IMR-90 (cell line): ENCODE measurements around the gene AP3B1. TPM values are rescaled to one million over a fixed set of nuclear protein-coding genes. Genes with fewer than 3 reads are reported as not detected.

ENCODE experiments used
- ATAC-seq: fragments of 200-7000 bp; cut with Tn5 transposase; 2 replicates; pipeline ENCODE4 v1.9.1; 2020; ENCODE audit warnings: low read depth, mild to moderate bottlenecking, moderate library complexity
- BruUV-seq: library from RNA; stranded (reverse); fragments of 400-500 nt; replicated peaks from 2 replicates; lab custom pipeline; 2021; lab: Mats Ljungman, UMichigan
- CTCF ChIA-PET: fragments of 300-600 bp; formaldehyde crosslinking; extraction: SDS; loops from one replicate; lab custom pipeline; 2021; ENCODE audit warnings: antibody characterized with exemption; lab: Yijun Ruan, JAX
- POLR2A ChIA-PET: fragments of 300-600 bp; sonication (Branson Sonifier 250); formaldehyde crosslinking; loops from one replicate; lab custom pipeline; 2022; ENCODE audit warnings: antibody characterized with exemption; ENCODE audit not compliant: unreplicated experiment; lab: Charles Lee
- DNase-seq: peaks from one replicate; pipeline ENCODE4 v3.0.0; 2013
- H2AFZ ChIP-seq: replicated peaks from 2 replicates; pipeline ENCODE3; 2013; ENCODE audit warnings: low read length, mild to moderate bottlenecking; ENCODE audit not compliant: poor library complexity
- H2AK5ac ChIP-seq: 2 replicates; pipeline ENCODE4 v1.6.1; 2013; ENCODE audit warnings: low read depth, low read length, inconsistent platforms
- H2AK9ac ChIP-seq: replicated peaks from 2 replicates; pipeline ENCODE3; 2013; ENCODE audit warnings: mild to moderate bottlenecking, low read depth, low read length, moderate library complexity; ENCODE audit not compliant: poor library complexity
- H2BK120ac ChIP-seq: 2 replicates; pipeline ENCODE4 v1.6.1; 2013; ENCODE audit warnings: low read depth, low read length, inconsistent platforms
- H2BK15ac ChIP-seq: 3 replicates; pipeline ENCODE4 v1.6.1; 2013; ENCODE audit warnings: low read depth, low read length, inconsistent platforms
- H2BK20ac ChIP-seq: 2 replicates; pipeline ENCODE4 v1.6.1; 2013; ENCODE audit warnings: low read depth, mild to moderate bottlenecking, inconsistent platforms, low read length, moderate library complexity
- H2BK5ac ChIP-seq: 2 replicates; pipeline ENCODE4 v1.6.1; 2013; ENCODE audit warnings: mild to moderate bottlenecking, low read depth, low read length, inconsistent platforms; ENCODE audit not compliant: poor library complexity, severe bottlenecking
- H3K14ac ChIP-seq: replicated peaks from 2 replicates; pipeline ENCODE4 v1.6.1; 2013; ENCODE audit warnings: low read depth, low read length, inconsistent platforms
- H3K18ac ChIP-seq: 2 replicates; pipeline ENCODE4 v1.6.1; 2013; ENCODE audit warnings: low read depth, low read length, control low read depth
- H3K23ac ChIP-seq: 2 replicates; pipeline ENCODE4 v1.6.1; 2013; ENCODE audit warnings: low read depth, low read length, inconsistent platforms
- H3K27ac ChIP-seq: 2 replicates; pipeline ENCODE4 v1.5.1; 2013; ENCODE audit warnings: mild to moderate bottlenecking, control low read depth, low read length; ENCODE audit not compliant: insufficient read depth
- H3K27me3 ChIP-seq: 2 replicates; pipeline ENCODE4 v1.6.1; 2013; ENCODE audit warnings: low read length; ENCODE audit not compliant: control insufficient read depth, insufficient read depth
- H3K36me3 ChIP-seq: 2 replicates; pipeline ENCODE4 v1.6.1; 2013; ENCODE audit warnings: low read length, mixed read lengths; ENCODE audit not compliant: control insufficient read depth, insufficient read depth
- H3K4ac ChIP-seq: 2 replicates; pipeline ENCODE4 v1.6.1; 2013; ENCODE audit warnings: low read depth, low read length, inconsistent platforms
- H3K4me1 ChIP-seq: 2 replicates; pipeline ENCODE4 v1.6.1; 2013; ENCODE audit warnings: low read length, mixed read lengths; ENCODE audit not compliant: control insufficient read depth, insufficient read depth
- H3K4me2 ChIP-seq: 2 replicates; pipeline ENCODE4 v1.6.1; 2013; ENCODE audit warnings: low read depth, mild to moderate bottlenecking, control low read depth, low read length, moderate library complexity
- H3K4me3 ChIP-seq: 2 replicates; pipeline ENCODE4 v1.5.1; 2013; ENCODE audit warnings: low read depth, mild to moderate bottlenecking, control low read depth, low read length, moderate library complexity; ENCODE audit not compliant: insufficient read depth
- H3K56ac ChIP-seq: 2 replicates; pipeline ENCODE4 v1.6.1; 2013; ENCODE audit warnings: low read length, inconsistent platforms; ENCODE audit not compliant: insufficient read depth; ENCODE audit errors: extremely low read depth
- H3K79me1 ChIP-seq, 2 experiments: 2 replicates each; pipeline ENCODE4 v1.6.1; 2013; ENCODE audit warnings: low read length in 2 of 2, inconsistent platforms in 1 of 2, low read depth in 1 of 2
- H3K9ac ChIP-seq: 2 replicates; pipeline ENCODE4 v1.6.1; 2013; ENCODE audit warnings: low read depth, low read length, control low read depth
- H3K9me1 ChIP-seq: 2 replicates; pipeline ENCODE4 v1.6.1; 2013; ENCODE audit warnings: low read length, inconsistent platforms; ENCODE audit not compliant: insufficient read depth
- H3K9me3 ChIP-seq: 2 replicates; pipeline ENCODE4 v1.6.1; 2013; ENCODE audit warnings: low read length; ENCODE audit not compliant: control insufficient read depth, insufficient read depth
- H4K20me1 ChIP-seq: 2 replicates; pipeline ENCODE4 v1.6.1; 2013; ENCODE audit warnings: low read length, inconsistent platforms; ENCODE audit not compliant: insufficient read depth
- H4K5ac ChIP-seq: 2 replicates; pipeline ENCODE4 v1.6.1; 2013; ENCODE audit warnings: mild to moderate bottlenecking, low read depth, low read length, control low read depth
- H4K8ac ChIP-seq, 2 experiments: 2 replicates each; pipeline ENCODE4 v1.6.1; 2013; ENCODE audit warnings: low read depth in 2 of 2, low read length in 2 of 2, control low read depth in 1 of 2, inconsistent platforms in 1 of 2
- H4K91ac ChIP-seq: 2 replicates; pipeline ENCODE4 v1.6.1; 2013; ENCODE audit warnings: low read depth, low read length, inconsistent platforms; ENCODE audit not compliant: insufficient read depth
- BHLHE40 ChIP-seq: fragments of 150-350 bp; IDR thresholded peaks from 2 replicates; pipeline ENCODE4 v1.6.1; 2016; ENCODE audit warnings: mild to moderate bottlenecking, low read depth, low read length
- CEBPB ChIP-seq: IDR thresholded peaks from 2 replicates; pipeline ENCODE4 v1.6.1; 2012; ENCODE audit warnings: low read depth, low read length, improper control_type of control experiment
- CHD1 ChIP-seq: IDR thresholded peaks from 2 replicates; pipeline ENCODE4 v1.6.1; 2012; ENCODE audit warnings: low read depth, low read length, improper control_type of control experiment
- CTCF ChIP-seq: conservative IDR thresholded peaks from 2 replicates; pipeline ENCODE4 v1.5.1; 2012; ENCODE audit warnings: mild to moderate bottlenecking, low read depth, low read length, improper control_type of control experiment
- ELK1 ChIP-seq: fragments of 150-350 bp; IDR thresholded peaks from 2 replicates; pipeline ENCODE4 v1.6.1; 2016; ENCODE audit warnings: low read depth, mild to moderate bottlenecking, low read length, moderate library complexity, borderline replicate concordance
- FOS ChIP-seq: fragments of 150-350 bp; IDR thresholded peaks from 2 replicates; pipeline ENCODE4 v1.6.1; 2016; ENCODE audit warnings: low read depth, low read length
- MAFK ChIP-seq: IDR thresholded peaks from 2 replicates; pipeline ENCODE4 v1.6.1; 2012; ENCODE audit warnings: low read depth, low read length, improper control_type of control experiment
- MAZ ChIP-seq: IDR thresholded peaks from 2 replicates; pipeline ENCODE4 v1.6.1; 2012; ENCODE audit warnings: low read depth, mild to moderate bottlenecking, low read length, improper control_type of control experiment, moderate library complexity, borderline replicate concordance
- MXI1 ChIP-seq: IDR thresholded peaks from 2 replicates; pipeline ENCODE4 v1.6.1; 2012; ENCODE audit warnings: low read depth, mild to moderate bottlenecking, low read length, moderate library complexity, borderline replicate concordance
- NFE2L2 ChIP-seq: fragments of 150-350 bp; IDR thresholded peaks from 2 replicates; pipeline ENCODE4 v1.6.1; 2016; ENCODE audit warnings: low read depth, mild to moderate bottlenecking, low read length
- POLR2A ChIP-seq: IDR thresholded peaks from 2 replicates; pipeline ENCODE4 v1.6.1; 2012; ENCODE audit warnings: mild to moderate bottlenecking, low read depth, low read length
- RAD21 ChIP-seq: IDR thresholded peaks from 2 replicates; pipeline ENCODE4 v1.6.1; 2012; ENCODE audit warnings: low read length, improper control_type of control experiment
- RCOR1 ChIP-seq: IDR thresholded peaks from 2 replicates; pipeline ENCODE4 v1.6.1; 2012; ENCODE audit warnings: mild to moderate bottlenecking, low read length, improper control_type of control experiment; ENCODE audit not compliant: insufficient replicate concordance
- RFX5 ChIP-seq: IDR thresholded peaks from 2 replicates; pipeline ENCODE4 v1.8.0; 2012; ENCODE audit warnings: low read depth, mild to moderate bottlenecking, low read length, moderate library complexity
- SMC3 ChIP-seq: fragments of 150-350 bp; IDR thresholded peaks from 2 replicates; pipeline ENCODE4 v1.6.1; 2016; ENCODE audit warnings: low read depth, mild to moderate bottlenecking, antibody characterized with exemption, low read length, moderate library complexity
- USF2 ChIP-seq: fragments of 150-350 bp; IDR thresholded peaks from 2 replicates; pipeline ENCODE4 v1.6.1; 2017; ENCODE audit warnings: mild to moderate bottlenecking, antibody characterized with exemption, low read length, low read depth
- WGBS, 2 experiments: methylation state at CpG; one replicate each; pipeline versions ENCODE4 v1.1.5 to v1.1.7; 2013; ENCODE audit warnings: missing lambda C conversion rate in 2 of 2; ENCODE audit not compliant: insufficient read length in 1 of 2; ENCODE audit errors: extremely low coverage in 2 of 2; 5-methylcytosine and 5-hydroxymethylcytosine counted together
- dilution Hi-C: fragments of 300-500 bp; cut with HindIII; formaldehyde crosslinking; loops from one replicate; pipeline ENCODE4 v1.14.3; 2018; ENCODE audit warnings: low sequenced_read_pairs; ENCODE audit not compliant: unreplicated experiment
- in situ Hi-C: fragments of 300-500 bp; cut with MboI; formaldehyde crosslinking; loops from 3 replicates; pipeline ENCODE4 v1.14.3; 2019; ENCODE audit warnings: low sequenced_read_pairs, inconsistent platforms, mixed read lengths
- intact Hi-C: fragments of 100-400 bp; cut with micrococcal nuclease; formaldehyde crosslinking; loops from 2 replicates; pipeline ENCODE4 v1.10.0; 2022
- polyA plus RNA-seq, 3 experiments: library from polyadenylated mRNA; depleted of rRNA; stranded (reverse); fragments of >200 nt; gene quantifications; 2 replicates each; pipeline ENCODE4 v1.2.3, GENCODE V29; 2012; ENCODE audit warnings: low replicate concordance in 1 of 3
- total RNA-seq: library from RNA; depleted of rRNA; stranded (reverse); fragments of >200 nt; gene quantifications from 2 replicates; pipeline ENCODE4 v1.2.3, GENCODE V29; 2012

AP3B1 gene
- total and polyA plus RNA-seq, 2 of the 4 experiments (the other 2 are of a cell fraction), result 33.1 to 59.0 TPM

GRCh38 chr5:78016863-78017529 lies 277.5 kb downstream of the AP3B1 start:
- H3K4me3 ChIP-seq, result no peak overlapping the region
- no peak overlapping the region for H3K18ac ChIP-seq
- H2BK120ac ChIP-seq, result no peak overlapping the region
- H3K27me3 ChIP-seq, result no peaks in the 10 kb centered on the region
- H3K23ac ChIP-seq, result no peak overlapping the region
- no peak overlapping the region for H2BK5ac ChIP-seq
- H3K56ac ChIP-seq, result no peak overlapping the region
- H3K9ac ChIP-seq, result no peak overlapping the region
- no peak for ATAC-seq
- no peak overlapping the region for H2BK15ac ChIP-seq
- no peak overlapping the region for H2AFZ ChIP-seq
- H3K9me3 ChIP-seq, result no peaks in the 10 kb centered on the region
- no peak overlapping the region for H4K8ac ChIP-seq
- H4K5ac ChIP-seq, result no peak overlapping the region
- ChIA-PET CTCF (no interaction called here), POLR2A (interaction anchor here (0.6 kb wide), 1 partner anchor 250 kb away, joined by 3 read pairs; no protein-coding TSS in a partner anchor)
- H4K20me1 ChIP-seq, result no peaks in the 10 kb centered on the region
- TF ChIP-seq POLR2A (no peak), MAZ (no peak), RCOR1 (no peak), MAFK (no peak), CTCF (no peak), RFX5 (no peak), MXI1 (no peak), SMC3 (no peak), CHD1 (no peak), FOS (no peak), ELK1 (no peak), USF2 (no peak), NFE2L2 (no peak), CEBPB (no peak), RAD21 (no peak), BHLHE40 (no peak)
- in situ Hi-C loops, result no loop called here
- no peak for DNase-seq
- H3K9me1 ChIP-seq, result 0 out of 2 replicates have a peak, but pooled peaks cover 2% of the 10 kb centered on the region
- BruUV-seq, result no TSS peak
- intact Hi-C loops, result no loop called here
- no peaks in the 10 kb centered on the region for H3K4me1 ChIP-seq
- H3K79me1 ChIP-seq, result no peaks in the 10 kb centered on the region
- no peak overlapping the region for H3K27ac ChIP-seq
- no peak overlapping the region for H2AK9ac ChIP-seq
- no peak overlapping the region for H3K14ac ChIP-seq
- no peak overlapping the region for H3K4ac ChIP-seq
- H3K4me2 ChIP-seq, result no peak overlapping the region
- dilution Hi-C loops, result no loop called here
- WGBS, 2 experiments, result no CpG with 5 or more reads among the region's 3 CpGs
- no peaks in the 10 kb centered on the region for H3K36me3 ChIP-seq
- no peak overlapping the region for H2BK20ac ChIP-seq
- no peak overlapping the region for H4K91ac ChIP-seq
- no peak overlapping the region for H2AK5ac ChIP-seq
